ENCODE measurements around the gene LMF2. TPM values are rescaled to one million over a fixed set of nuclear protein-coding genes. Genes with fewer than 3 reads are reported as not detected.

Gene LMF2
- total and polyA plus RNA-seq, 2 of the 4 experiments (the other 2 are of a cell fraction), result 16.8 to 82.6 TPM

DNA sequence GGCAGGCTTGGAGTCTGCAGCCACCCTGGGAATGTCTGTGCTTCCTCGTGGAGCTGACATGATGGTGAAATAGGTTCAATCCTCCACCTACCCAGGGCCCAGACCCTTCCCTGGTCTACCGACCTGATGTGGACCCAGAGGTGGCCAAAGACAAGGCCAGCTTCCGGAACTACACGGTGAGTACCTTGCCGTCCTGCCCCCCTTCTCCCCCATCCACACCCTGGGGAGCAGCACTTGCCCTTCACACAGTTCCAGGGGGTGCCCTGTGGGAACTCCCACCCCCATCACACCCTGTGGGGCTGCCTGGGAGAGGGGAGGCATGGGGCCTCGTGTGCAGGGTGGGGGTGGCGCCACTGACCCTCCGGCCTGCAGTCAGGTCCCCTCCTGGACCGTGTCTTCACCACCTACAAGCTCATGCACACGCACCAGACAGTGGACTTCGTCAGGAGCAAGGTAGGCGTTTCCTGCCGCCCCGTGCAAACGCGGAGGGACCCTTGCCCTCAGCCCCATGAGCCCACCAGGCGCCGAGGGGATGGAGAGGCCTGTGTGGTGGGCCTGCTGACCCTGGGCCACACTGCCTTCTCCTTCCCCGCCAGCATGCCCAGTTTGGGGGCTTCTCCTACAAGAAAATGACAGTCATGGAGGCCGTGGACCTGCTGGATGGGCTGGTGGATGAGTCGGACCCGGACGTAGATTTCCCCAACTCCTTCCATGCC lies 20.1 kb downstream of the LMF2 start:
- H3K27me3 ChIP-seq (ENCODE audit: control insufficient read depth, insufficient read depth, low read length), result no peaks in the 10 kb centered on the region; the same call in 1 of the 2 replicates
- DNase-seq, result no peak
- no peak overlapping the region for H2BK20ac ChIP-seq (ENCODE audit: low read depth, low read length)
- H3K9ac ChIP-seq (ENCODE audit: low read depth, low read length), result no peak overlapping the region
- H3K9me1 ChIP-seq (ENCODE audit: insufficient read depth, low read length), result no peaks in the 10 kb centered on the region
- no peak overlapping the region for H2AK5ac ChIP-seq (ENCODE audit: low read depth, low read length)
- no peaks in the 10 kb centered on the region for H3K79me1 ChIP-seq (ENCODE audit: low read depth in 1 of 2, low read length in 2 of 2)
- CTCF ChIA-PET, result interaction anchor here (0.5 kb wide), 1 partner anchor 128 kb away, joined by 3 read pairs; no protein-coding TSS in a partner anchor
- H2AFZ ChIP-seq (replicated peaks; ENCODE audit: low read length, poor library complexity), result no peak overlapping the region
- no peak overlapping the region for H3K4me2 ChIP-seq (ENCODE audit: low read depth, low read length)
- no peak overlapping the region for H3K27ac ChIP-seq (ENCODE audit: insufficient read depth, low read length)
- H3K36me3 ChIP-seq (ENCODE audit: control insufficient read depth, insufficient read depth, low read length), result peaks cover 4% of the 10 kb centered on the region; the same call in 1 of the 2 replicates
- H3K4me1 ChIP-seq (ENCODE audit: control insufficient read depth, insufficient read depth, low read length), result no peaks in the 10 kb centered on the region
- no peak overlapping the region for H3K14ac ChIP-seq (replicated peaks; ENCODE audit: low read depth, low read length)
- POLR2A ChIA-PET (ENCODE audit: unreplicated experiment), result no interaction called here
- no peak overlapping the region for H2AK9ac ChIP-seq (replicated peaks; ENCODE audit: low read depth, low read length, poor library complexity)
- TF ChIP-seq CHD1 (IDR thresholded peaks at IDR 0.05; ENCODE audit: low read depth, low read length) (no peak), RCOR1 (IDR thresholded peaks at IDR 0.05; ENCODE audit: insufficient replicate concordance, low read length) (no peak), MAZ (IDR thresholded peaks at IDR 0.05; ENCODE audit: borderline replicate concordance, low read depth, low read length) (no peak), MXI1 (IDR thresholded peaks at IDR 0.05; ENCODE audit: borderline replicate concordance, low read depth, low read length) (no peak), MAFK (IDR thresholded peaks at IDR 0.05; ENCODE audit: low read depth, low read length) (no peak), CTCF (conservative IDR thresholded peaks at IDR 0.05; ENCODE audit: low read depth, low read length) (no peak)
- TF ChIP-seq, protein P1, sequence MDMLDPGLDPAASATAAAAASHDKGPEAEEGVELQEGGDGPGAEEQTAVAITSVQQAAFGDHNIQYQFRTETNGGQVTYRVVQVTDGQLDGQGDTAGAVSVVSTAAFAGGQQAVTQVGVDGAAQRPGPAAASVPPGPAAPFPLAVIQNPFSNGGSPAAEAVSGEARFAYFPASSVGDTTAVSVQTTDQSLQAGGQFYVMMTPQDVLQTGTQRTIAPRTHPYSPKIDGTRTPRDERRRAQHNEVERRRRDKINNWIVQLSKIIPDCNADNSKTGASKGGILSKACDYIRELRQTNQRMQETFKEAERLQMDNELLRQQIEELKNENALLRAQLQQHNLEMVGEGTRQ (IDR thresholded peaks at IDR 0.05; ENCODE audit: low read depth, low read length), result no peak
- intact Hi-C loops (cut with micrococcal nuclease), result no loop called here
- no peak overlapping the region for H2BK15ac ChIP-seq (ENCODE audit: low read depth, low read length)
- H3K18ac ChIP-seq (ENCODE audit: low read depth, low read length), result no peak overlapping the region
- no peak overlapping the region for H2BK120ac ChIP-seq (ENCODE audit: low read depth, low read length)
- ATAC-seq (ENCODE audit: low read depth), result no peak
- H4K20me1 ChIP-seq (ENCODE audit: insufficient read depth, low read length), result no peaks in the 10 kb centered on the region; the same call in 1 of the 2 replicates
- dilution Hi-C loops (cut with HindIII; ENCODE audit: low sequenced_read_pairs, unreplicated experiment), result no loop called here
- WGBS, 2 experiments (ENCODE audit: extremely low coverage in 2 of 2, insufficient read length in 1 of 2), result no CpG with 5 or more reads among the region's 23 CpGs
- no peak overlapping the region for H4K91ac ChIP-seq (ENCODE audit: insufficient read depth, low read depth, low read length)
- H3K23ac ChIP-seq (ENCODE audit: low read depth, low read length), result no peak overlapping the region
- no peak overlapping the region for H3K4me3 ChIP-seq (ENCODE audit: insufficient read depth, low read depth, low read length)
- H4K5ac ChIP-seq (ENCODE audit: low read depth, low read length), result no peak overlapping the region
- H3K9me3 ChIP-seq (ENCODE audit: control insufficient read depth, insufficient read depth, low read length), result no peaks in the 10 kb centered on the region
- H3K4ac ChIP-seq (ENCODE audit: low read depth, low read length), result no peak overlapping the region
- H2BK5ac ChIP-seq (ENCODE audit: low read depth, low read length, poor library complexity, severe bottlenecking), result no peak overlapping the region
- H3K56ac ChIP-seq (ENCODE audit: extremely low read depth, insufficient read depth, low read length), result no peak overlapping the region
- BruUV-seq (replicated peaks), result no TSS peak
- no peak overlapping the region for H4K8ac ChIP-seq (ENCODE audit: low read depth in 2 of 2, low read length in 2 of 2)
- in situ Hi-C loops (cut with MboI; ENCODE audit: low sequenced_read_pairs), result no loop called here

All from IMR-90 (cell line).